Measurements from ENCODE around the gene FXYD4.

- TF ChIP-seq ETS1 (IDR thresholded peaks at IDR 0.05) (no peak), CTCF (conservative IDR thresholded peaks at IDR 0.05; ENCODE audit: low read depth in 2 of 2) (no peak), EZH2phosphoT487 (IDR thresholded peaks at IDR 0.05; ENCODE audit: unreplicated experiment) (no peak), NANOG (IDR thresholded peaks at IDR 0.05; ENCODE audit: borderline replicate concordance) (no peak), JUNB (IDR thresholded peaks at IDR 0.05; ENCODE audit: unreplicated experiment) (no peak), EZH2 (IDR thresholded peaks at IDR 0.05; ENCODE audit: low read depth, unreplicated experiment) (no peak), REST (IDR thresholded peaks at IDR 0.05; ENCODE audit: unreplicated experiment) (no peak), POLR2AphosphoS5 (IDR thresholded peaks at IDR 0.05; ENCODE audit: low read depth) (no peak)
Measured at GRCh38 chr10:43327171-43327570, 44.3 kb upstream of the FXYD4 start.
